Daoy (cell line): ENCODE results near the gene AQP11. TPM values are rescaled to one million over a fixed set of nuclear protein-coding genes. Genes with fewer than 3 reads are reported as not detected.
"Not testable (repeated sequence)": the region's sequence is repeated elsewhere in the genome, so short reads cannot be mapped to it uniquely, and the experiment has no call there.

ENCODE experiments used
- DNase-seq: peaks from one replicate; pipeline ENCODE4 v3.0.0-alpha.2; 2015; ENCODE audit warnings: low read depth
- total RNA-seq: library from RNA; depleted of rRNA; stranded (reverse); fragments of >200 nt; shearing (Covaris generic); gene quantifications from 2 replicates; pipeline ENCODE4 v1.2.3, GENCODE V29; 2014

The AQP11 gene
- total RNA-seq, 1 experiment from 2014 or later = 0.23 TPM

DNA sequence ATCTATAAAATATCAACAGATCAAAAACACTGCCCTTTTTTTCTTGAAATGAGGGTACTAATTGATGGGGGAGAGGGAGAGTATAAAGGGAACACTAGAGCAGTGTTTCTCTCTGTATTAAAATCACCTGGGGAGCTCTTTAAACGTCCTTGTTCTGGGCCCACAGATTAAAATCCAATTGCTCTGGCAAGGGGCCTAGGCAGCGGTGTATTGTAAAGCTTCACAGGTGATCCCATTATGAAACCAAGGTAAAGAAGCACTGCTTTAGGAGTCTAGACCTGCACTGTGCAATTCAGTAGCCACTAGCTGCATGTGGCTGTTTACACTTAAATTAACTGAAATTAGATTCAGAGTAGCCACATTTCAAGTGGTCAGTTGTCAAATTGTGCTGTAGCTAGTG lies 3.0 kb downstream of the AQP11 start:
- DNase-seq = no peak

DNA sequence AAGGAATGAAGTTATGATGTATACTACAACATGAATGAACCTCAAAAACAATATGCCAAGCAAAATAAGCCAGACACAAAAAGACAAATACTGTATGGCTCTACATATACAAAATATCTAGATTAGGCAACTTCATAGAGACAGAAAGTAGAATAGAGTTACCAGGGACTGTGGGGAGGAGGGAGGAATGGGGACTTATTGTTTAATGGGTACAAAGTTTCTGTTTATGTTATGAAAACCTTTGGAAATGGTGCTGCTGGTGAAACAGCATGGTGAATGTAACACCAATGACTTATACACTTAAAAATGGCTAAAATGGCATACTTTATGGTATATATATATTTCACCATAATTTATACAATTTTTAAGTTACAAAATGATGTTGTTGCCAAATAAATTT lies 4.1 kb downstream of the AQP11 start:
- no peak for DNase-seq

DNA sequence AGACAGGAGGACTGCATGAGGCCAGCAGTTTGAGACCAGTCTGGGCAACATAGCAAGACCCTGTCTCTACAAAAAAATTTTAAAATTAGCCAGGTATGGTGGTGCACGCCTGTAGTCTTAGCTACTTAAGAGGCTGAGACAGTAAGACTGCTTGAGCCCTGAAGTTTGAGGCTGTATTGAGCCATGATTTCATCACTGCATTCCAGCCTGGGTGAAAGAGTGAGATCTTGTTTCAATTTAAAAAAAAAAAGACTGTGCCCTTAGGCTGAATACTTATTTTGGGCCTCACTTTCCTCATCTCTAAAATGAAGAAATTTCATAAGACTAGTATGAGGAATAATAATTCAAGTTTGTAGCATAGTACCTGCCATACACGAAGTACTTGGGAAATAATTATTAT lies 6.9 kb downstream of the AQP11 start:
- DNase-seq = no peak

DNA sequence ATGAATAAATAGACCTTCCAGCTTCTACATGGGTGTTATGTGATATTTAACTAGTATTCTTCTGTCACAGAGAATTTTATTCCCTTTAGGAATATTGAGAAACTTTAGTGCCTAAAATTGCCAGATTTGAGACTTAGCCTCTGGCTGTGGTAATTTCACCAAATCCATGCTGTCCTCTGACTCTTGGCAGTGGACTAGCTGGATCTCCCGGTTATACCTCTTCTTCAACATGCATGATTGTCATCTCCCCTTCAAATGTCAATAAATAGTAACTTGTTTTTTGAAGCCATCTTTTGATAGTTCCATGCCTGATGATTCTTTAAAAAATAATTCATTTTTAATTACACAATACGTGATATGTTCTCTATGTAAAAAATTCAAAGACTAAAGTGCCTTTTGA lies 8.4 kb downstream of the AQP11 start:
- DNase-seq = no peak

DNA sequence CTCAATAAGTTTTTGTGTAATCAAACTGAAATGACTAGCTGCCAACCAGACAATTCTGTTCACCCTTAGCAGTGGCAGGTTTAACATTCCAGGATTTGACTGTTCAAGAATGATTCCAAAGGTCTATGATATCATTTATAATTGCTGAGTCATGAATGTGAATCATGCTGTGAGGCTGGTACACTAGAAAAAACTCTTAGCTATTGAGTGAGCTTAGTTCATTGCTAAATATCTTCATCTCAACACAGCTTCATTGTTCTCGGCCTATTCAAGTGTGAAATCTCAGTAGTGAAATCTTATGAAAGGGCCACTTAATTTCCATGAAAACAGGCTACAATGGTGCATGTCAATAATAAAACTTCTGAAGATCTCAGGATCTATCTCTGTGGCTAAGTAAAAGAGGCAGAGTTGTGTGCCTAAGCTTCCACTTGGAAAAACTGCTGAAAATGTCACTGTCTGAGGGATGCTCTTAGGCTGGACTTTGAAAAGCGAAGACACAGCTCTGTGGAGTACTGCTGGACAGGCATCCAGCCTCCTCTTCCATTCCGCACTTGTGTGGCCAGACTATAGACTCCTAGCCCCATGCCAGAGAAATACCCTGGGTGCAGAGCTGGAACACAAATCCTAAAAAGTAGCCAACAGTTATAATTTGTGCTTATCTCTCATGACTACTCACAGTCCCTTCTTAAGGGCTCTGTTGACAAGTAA lies 12.8 kb downstream of the AQP11 start:
- DNase-seq = peak; percentile 65

DNA sequence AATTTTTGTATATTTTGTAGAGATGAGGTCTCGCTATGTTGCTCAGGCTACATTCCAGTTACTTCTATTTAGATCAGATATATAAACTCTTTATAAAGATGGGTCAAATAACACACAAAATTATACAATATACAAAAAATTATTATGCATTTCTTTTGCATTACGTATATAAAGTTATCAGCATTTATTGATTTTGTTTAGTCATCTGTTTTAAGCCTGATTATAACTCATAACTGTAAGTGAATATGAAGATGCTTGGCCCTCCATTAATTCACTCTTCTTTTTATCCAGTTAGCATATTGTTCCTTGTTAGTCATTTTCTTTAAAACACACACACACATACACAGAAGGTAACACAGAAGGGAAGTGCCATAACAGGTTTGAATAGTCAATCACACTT lies 14.5 kb downstream of the AQP11 start:
- no peak for DNase-seq

DNA sequence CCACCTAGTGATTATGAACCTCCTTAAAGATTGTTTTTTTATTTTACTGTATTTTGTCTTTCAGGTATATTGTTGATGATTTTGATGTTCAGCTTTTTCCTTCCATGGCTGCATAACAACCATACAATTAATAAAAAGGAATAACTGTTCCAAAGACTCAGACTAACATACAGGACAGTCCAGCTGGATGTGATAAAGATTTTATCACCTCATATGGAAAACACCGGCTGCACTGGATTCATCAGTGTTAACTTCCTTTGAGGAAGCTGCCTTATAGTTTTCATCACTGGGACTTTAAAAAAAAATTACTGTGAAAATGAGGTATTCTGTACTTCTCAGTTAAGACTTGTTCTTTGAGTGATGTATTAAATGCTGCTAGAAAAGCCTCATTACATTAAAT lies 19.5 kb downstream of the AQP11 start:
- DNase-seq = no peak

DNA sequence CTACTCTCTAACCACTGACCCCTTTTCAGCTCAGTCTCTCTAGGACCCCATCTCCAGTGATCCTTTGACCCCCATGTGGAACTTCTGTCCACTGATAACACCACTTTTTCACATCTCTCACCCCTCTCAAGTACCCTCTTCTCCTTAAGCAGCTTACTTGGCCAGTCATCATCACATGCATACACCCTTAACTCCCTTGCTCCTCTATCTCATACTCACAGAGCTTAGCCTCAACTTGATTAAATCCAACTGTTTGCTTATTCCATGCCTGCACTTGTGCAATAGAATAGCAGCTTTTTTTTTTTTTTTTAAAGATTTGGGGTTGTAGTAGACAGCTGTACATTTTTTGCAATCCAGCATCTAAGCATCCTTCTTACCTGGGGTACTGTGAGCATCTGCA lies 22.2 kb downstream of the AQP11 start:
- DNase-seq = no peak

DNA sequence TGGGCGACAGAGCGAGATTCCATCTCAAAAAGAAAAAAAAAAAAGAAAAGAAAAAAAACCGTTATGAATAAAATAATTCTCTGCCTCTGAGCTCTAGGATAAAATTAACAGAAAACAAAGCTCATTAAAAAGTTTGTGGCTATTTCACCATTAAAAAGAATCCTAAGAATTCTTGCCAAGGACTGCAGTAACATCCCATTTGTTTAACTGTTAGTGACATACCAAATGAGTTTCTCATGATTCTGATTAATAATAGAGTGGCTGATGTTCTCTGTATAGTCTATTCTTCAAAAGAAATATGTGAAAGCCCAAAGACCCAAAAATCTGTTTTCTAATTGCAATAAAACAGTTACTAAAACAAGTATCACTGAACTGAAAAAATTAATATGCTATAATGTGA lies 28.1 kb downstream of the AQP11 start:
- no peak for DNase-seq

DNA sequence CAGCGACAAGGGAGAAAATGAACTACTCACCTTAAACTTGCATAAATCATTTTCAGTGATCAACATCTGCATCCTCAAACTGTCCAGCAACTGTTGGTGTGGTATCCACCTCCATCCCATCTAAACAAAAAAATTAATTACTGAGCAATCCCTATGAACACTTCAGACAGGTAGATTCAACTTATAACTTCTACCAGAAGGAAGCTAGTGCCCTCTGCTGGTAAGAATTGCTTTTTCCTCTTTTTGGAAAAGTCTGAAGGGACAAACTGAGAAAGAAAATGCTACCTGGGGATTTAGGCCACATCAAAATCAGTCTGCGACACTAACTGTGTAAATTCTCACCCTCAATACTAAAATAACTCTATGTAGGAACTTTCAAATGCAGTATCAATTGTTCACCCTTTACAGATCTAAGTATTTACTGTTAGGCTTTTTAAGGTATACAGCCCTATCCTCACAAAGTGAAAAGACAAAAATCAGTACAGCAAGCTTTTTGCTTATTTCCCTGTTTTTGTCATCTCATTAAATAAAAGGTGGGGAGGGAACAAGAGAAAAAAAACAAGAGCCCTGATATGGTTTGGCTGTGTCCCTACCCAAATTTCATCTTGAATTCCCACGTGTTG lies 29.9 kb downstream of the AQP11 start:
- DNase-seq = peak; percentile 14

DNA sequence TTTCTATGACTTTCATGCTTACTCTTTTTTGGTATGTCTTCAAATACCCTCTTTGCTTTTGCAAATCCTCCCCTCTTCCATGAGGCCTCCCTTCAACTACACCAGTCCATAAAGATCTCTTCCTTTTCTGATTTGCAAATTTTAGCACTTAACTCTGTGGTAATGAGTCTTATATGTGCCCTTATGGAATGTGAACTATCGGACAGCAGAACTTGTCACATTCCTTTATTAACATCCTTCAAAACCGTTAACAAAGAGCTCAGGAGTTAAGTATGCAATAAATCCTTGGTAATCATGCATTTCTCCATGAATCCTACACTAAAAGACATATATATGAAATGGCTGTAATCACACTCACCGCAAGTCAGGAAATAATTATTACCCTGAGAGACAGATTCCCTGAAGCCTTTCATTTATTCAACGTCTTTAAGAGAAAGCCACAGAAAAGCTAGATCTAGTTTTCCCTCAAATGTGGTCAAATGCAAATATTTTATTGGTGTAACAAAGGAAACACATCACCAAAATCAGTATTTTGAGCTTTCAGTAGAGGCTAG lies 40.5 kb downstream of the AQP11 start:
- DNase-seq = no peak

DNA sequence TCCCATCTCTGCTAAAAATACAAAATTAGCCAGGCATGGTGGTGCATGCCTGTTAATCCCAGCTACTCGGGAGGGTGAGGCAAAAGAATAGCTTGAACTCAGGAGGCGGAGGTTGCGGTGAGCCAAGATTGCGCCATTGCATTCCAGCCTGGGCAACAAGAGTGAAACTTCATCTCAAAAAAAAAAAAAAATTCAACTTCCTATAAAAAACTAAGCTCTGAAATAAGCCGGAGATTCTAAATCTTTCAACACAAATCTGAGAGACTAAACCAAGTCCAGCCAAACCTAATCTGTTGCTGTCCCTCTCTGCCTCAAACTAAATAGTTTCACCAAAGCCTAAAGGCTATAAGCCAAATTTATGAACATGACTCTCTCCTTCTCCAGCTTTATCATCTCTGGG lies 44.2 kb downstream of the AQP11 start:
- DNase-seq = not testable (repeated sequence)

DNA sequence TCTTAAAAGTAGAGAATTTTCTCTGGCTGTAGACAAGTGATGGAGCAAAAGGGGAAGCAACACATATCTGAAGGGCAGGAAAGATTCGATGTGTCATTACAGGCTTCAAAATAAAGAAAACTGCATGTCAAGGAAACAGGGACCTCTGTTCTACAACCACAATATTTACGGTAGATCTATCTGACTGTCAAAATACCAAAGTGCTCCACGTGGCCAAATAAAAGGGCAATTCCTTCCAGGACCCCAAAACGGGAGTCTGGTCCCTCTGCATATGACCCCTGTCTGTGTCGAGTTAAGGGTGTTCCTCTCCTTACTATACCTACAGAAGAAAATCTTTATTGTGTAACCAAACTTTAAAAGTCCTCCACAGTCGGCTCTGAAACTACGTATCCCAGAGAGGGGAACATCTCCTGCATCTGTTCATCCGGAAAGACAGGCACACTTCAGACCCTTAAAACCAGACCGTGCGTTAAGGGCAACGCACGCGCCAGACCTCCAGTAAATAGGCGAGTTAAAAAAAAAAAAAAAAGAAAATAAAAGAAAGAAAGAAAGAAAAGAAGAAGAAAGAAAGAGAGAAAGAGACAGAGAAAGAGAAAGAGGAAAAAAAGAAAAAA lies 47.1 kb downstream of the AQP11 start:
- peak; percentile 4 for DNase-seq

DNA sequence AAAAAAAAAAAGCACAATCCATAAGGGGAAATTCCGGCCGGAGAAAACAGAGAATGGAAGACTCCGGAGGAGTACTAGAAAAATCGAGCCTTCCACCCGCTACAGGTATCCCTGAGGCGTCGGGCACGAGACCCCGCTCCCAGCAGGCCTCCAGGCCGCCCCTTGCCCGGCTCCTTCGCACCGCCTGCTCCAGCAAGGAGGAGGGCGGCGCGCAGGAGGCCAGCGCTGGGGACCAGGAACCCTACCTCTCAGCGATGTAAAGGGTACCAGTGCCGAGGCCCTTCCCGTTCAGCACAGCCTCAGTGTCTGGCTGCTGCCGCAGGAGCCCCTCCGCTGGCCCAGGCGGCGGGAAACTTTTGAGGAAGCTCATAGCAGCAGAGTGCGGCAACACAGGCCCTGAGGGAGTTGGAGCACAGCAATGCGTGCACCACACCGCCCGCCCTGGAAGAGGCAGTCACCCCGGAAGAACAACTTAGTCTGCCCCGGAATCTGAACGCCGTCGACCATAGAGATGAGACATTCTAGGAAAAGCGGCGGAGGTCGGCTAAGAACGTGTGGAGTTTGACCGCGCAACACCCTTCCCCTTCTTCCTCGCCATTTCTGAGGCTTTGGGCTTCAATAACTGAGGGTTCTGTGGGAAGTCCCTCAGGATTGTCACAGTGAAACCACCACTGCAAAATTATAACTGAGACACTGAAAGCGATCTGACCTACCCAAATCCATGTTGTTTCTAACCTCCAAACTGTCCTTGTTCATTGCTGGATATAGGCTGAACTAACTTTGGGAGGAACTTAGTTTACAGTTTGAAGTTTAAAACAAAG lies 47.8 kb downstream of the AQP11 start, which contains the start of gene CLNS1A:
Gene CLNS1A (minus strand): TSS at position 450 of the 821 bp plus-strand sequence. CDS start 80 bp downstream, at position 370.
- peak; percentile 89 for DNase-seq

DNA sequence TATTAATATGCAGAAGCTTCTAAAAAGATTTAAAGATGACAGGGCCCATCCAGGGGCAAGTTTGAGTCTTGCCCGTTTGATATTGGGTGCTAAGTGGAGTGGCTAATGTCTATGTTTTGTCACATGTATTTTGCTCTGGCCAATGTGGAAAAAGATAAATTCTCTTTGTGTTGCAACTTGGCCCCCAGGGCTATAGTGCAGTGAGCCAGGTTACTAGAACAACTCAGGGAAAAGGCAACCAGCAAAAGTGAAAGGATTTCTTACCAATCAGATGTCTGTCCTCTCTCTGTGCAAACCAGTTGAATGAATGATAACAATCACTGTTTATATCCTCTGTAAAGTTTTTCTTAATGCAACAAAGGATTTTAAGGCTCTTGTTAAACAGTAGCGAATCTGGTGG lies 52.5 kb downstream of the AQP11 start:
- no peak for DNase-seq

DNA sequence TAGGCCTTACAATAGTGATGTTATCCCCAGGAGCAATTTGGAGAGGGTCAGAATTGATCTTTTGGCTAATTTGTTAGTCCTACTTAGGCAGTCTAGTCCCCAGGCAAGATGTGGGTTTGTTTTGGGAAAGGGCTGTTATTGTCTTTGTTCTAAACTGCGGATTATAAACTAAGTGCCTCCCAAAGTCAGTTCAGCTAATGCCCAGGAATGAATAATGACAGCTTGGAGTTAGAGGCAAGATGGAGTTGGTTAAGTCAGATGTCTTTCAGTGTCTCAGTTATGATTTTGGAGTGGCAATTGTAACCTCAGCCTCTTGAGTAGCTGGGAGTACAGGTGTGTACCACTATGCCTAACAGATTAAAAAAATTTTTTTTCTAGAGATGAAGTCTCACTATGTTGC lies 55.1 kb downstream of the AQP11 start:
- DNase-seq = no peak

DNA sequence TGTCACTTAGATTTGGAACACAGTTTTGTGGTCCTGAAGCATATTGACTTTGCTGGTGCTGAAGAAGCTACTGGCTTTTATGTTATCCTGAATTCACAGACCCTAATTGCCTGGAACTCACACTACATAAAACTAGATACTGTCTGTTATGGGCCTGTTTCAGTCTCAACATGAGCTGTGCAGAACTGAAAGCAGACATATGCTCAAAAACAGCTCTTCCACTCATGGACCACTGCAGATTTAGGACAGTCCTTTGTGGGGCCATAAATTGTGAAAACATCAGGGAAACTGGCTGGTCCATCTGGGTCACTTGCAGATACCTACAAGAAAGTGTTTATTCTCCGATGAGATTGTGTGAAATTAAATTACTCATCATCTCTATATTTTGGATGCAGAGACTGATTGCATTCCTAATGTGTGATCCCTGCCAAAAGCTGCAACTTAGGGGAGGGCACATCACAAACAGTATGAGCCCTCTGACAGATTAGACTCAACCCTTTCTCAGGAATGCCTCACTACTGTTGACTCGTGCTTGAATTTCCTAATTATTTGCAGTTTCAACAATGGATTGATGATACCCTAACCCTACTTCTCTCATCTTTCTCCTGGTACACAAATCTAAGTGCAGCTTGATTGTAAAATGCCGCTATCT lies 58.0 kb downstream of the AQP11 start:
- DNase-seq = no peak

DNA sequence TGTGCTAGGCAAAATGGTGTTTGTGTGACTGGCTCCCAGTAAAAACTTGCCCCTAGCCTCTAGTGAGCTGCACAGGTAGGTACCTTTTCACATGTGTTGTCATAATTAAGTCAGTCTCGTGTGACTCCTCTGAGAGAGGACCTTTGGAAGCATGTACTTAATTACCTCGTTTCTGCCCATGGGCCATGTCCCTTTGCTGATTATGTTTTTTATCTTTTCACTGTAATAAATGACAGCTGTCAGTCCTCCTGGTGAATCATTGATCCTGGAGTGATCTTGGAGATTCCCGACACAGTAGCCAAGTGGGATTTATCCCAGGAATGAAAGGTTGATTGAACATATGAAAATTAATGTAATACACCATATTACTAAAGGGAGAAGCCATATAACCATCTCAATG lies 60.4 kb downstream of the AQP11 start:
- no peak for DNase-seq

DNA sequence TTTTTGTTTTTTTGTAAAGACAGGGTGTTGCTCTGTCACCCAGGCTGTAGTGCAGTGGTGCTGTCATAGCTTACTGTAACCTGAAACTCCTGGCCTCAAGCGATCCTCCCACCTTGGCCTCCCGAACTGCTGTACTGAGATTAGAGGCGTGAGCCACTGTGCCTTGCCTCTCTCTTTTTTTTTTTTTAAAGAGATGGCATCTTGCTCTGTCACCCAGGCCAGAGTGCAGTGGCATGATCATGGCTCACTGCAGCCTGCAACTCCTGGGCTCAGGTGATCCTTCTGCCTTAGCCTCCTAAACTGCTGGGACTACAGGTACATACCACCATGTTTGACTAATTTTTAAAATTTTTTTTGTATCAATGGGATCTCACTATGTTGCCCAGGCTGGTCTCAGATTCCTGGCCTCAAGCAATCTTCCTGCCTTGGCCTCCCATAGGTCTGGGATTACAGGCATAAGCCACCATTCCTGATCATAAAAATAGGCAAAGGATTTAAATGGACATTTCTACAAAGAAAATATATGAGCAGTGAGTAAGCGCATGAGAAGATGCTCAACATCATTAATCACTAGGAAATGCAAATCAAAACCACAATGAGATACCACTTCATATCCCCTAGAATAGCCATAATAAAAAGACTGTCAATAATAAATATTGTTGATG lies 65.1 kb downstream of the AQP11 start:
- peak; percentile 35 for DNase-seq

DNA sequence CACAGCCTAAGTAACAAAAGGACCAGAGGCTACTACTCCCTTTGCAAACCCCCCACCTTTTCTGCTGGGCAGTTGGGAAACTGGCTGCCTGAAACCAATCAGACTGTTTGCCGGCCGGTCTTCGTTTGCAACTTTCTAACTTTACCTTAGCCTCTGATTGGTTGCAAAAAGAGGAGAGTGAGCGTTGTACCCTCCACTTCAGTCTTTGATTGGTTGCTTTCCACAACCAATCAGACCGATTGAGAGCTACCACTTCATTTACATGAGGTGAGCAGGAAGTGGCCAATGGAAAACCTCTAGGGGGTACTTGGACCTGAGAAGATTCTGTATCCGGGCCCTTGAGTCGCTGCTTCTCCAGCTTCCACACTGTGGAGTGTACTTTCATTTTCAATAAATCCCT lies 66.6 kb downstream of the AQP11 start:
- DNase-seq = no peak
